CD4-positive, alpha-beta T cell treated with Interleukin-17A for 4 hours (primary cell): ENCODE measurements around the gene FASN.

Source experiments
- DNase-seq: peaks from one replicate; pipeline ENCODE4 v3.0.0-alpha.2; 2020; ENCODE audit warnings: mixed read lengths

The FASN gene

GRCh38 chr17:82100502-82101298, 2.7 kb upstream of the FASN start:
- no peak for DNase-seq

- no peak for DNase-seq
Observed at GRCh38 chr17:82098939-82099763, 1.1 kb upstream of the FASN start.

GRCh38 chr17:82097919-82098168, 192 bp downstream of the FASN start:
- no peak for DNase-seq

- peak; percentile 25 for DNase-seq
Observed at GRCh38 chr17:82097184-82097918, 685 bp downstream of the FASN start.

- no peak for DNase-seq
Observed at GRCh38 chr17:82096709-82097183, 1.3 kb downstream of the FASN start.

DNA sequence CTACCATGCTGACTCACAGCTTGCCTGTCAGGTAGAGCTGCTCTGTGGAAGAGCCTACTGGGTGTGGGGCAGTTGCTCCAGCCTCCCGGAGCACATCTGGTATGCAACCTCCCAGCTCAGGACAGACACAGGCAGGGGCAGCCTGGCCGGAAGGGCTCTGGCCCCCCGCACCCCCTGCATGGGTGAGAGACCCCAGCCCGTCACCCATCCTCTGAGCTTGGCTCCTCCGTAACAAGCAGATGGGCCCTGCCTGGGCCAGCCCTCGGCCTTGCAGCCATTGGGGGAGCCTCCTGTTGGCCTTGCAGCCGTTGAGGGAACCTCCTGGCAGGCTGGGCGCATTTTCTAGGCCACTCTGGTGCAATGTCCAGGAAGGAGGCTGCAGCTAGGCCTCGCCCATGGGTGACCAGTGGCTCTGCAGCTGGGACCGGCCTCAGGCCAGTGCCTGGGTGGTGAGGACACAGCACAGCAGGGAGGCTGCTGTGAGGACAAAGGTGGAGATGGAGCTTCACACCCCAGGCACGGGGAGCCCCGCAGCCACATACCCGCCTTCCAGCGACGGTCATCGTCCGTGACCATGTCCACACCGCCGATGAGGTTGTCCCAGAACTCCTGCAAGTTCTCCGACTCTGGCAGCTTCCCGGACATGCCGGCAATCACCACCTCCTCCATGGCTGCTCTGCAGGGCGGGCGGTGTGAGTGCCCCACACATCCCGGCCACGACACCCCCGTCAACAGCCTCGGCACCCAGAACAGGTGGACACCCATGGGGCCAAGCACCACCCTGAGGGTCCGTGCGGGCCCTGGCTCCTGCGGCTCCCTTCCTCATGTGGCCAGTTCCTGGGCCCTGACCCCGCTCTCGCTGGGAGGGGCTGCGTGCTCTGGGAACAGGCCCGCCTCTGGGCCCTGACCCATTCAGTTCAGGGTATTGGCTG, 2.0 kb downstream of the FASN start:
- DNase-seq: no peak

DNA sequence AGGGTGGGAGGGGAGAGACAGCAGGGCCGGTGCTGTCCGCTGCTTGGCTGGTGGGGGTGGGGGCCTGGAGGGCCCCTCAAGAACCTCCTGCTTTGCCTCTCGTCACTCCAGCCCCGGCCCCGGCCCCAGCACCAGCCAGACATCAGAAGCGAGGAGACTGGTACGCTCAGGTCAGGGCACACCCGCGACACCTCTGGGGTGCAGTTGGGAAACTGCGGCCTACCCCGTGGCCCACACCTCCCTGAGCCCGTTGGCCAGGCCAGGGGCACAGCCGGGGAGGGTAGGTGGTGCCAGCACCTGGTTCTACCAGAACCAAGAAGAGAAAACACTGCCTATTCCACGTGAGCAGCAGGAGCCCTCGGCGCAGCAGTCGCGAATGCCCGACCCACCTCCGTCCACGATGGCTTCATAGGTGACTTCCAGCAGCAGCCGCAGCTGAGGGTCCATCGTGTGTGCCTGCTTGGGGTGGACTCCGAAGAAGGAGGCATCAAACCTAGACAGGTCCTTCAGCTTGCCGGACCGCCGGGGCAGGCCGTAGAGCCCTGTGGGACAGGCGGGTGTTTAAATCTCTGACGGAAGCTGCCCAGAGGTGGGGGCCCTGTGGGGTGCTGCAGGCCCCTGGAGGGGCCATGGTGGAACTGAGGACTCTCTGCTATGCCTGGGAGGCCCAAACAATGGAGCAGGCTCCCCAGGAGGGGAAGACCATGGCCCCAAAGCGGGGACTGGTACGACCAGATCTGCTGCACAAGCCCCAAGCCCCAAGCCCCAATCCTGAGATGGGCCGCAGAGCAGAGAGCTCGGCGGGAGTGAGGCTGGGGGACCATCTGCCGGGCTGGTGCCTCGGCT, 2.9 kb downstream of the FASN start:
- no peak for DNase-seq

GRCh38 chr17:82092995-82093751, 4.9 kb downstream of the FASN start:
- DNase-seq: peak; percentile 0

DNA sequence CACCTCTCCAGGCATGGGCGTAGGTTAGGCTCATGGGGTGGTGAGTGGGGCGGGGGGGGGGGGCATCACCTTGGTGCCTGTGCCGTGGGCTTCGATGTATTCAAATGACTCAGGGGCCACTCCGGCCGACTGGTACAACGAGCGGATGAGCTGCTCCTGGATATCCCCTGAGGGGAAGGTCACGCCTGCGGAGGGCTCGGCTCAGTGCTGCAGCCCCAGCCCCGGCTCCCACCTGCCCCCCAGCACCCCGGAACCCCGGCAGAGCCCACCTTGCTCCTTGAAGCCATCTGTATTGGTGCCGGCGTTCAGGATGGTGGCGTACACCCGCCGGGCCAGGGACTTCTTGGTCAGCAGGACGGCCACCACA, 5.4 kb downstream of the FASN start:
- no peak for DNase-seq

- no peak for DNase-seq
Observed at GRCh38 chr17:82092094-82092586, 5.9 kb downstream of the FASN start.

DNA sequence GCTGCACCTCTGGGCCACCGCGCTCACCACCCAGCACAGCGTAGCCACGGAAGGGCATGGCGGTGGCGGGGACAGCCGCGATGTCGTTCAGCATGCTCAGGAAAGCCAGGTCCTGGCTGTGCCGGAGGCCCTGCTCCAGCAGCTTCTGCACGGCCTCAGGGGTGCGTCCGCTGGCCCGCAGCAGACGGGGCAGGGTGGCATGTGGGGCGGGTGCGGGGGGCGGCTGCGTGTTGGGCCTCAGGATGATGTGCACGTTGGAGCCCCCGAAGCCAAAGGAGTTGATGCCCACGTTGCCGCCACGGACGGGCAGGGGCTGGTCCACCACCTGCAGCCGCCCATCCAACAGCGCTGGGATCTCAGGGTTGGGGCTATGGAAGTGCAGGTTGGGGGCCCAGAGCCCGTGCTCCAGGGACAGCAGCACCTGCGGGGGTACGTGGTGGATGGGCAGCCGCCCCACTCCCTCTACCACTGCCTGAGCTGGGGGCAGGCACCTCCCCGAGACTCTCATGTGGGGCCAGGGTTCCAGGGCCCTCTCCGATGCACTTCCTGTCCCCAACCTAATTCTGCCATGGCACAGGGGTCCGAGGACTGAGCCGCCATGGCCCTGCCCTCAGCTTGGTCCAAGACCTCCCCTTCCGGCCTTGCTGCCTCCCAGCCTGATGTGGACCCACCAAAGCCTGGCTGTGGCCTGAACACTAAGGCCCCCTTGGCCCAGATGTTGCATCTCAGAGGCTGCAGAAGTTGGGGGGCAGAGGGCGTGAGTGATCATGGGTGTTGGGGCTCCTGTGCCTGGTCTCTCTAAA, 6.6 kb downstream of the FASN start:
- DNase-seq: no peak

GRCh38 chr17:82090549-82091263, 7.3 kb downstream of the FASN start:
- DNase-seq: peak; percentile 1

- peak; percentile 1 for DNase-seq
Observed at GRCh38 chr17:82089723-82090548, 8.1 kb downstream of the FASN start.

- DNase-seq: peak; percentile 1
Observed at GRCh38 chr17:82088838-82089722, 9.0 kb downstream of the FASN start.

- peak; percentile 1 for DNase-seq
Observed at GRCh38 chr17:82087961-82088837, 9.8 kb downstream of the FASN start.
